HCEC 1CT (cell line): Measurements from ENCODE around the gene ATP11C.
"Not testable (repeated sequence)": the region's sequence is repeated elsewhere in the genome, so short reads cannot be mapped to it uniquely, and the experiment has no call there.

Source experiments
- DNase-seq: peaks from one replicate; pipeline ENCODE4 v3.0.0-alpha.2; 2017

The ATP11C gene

DNA sequence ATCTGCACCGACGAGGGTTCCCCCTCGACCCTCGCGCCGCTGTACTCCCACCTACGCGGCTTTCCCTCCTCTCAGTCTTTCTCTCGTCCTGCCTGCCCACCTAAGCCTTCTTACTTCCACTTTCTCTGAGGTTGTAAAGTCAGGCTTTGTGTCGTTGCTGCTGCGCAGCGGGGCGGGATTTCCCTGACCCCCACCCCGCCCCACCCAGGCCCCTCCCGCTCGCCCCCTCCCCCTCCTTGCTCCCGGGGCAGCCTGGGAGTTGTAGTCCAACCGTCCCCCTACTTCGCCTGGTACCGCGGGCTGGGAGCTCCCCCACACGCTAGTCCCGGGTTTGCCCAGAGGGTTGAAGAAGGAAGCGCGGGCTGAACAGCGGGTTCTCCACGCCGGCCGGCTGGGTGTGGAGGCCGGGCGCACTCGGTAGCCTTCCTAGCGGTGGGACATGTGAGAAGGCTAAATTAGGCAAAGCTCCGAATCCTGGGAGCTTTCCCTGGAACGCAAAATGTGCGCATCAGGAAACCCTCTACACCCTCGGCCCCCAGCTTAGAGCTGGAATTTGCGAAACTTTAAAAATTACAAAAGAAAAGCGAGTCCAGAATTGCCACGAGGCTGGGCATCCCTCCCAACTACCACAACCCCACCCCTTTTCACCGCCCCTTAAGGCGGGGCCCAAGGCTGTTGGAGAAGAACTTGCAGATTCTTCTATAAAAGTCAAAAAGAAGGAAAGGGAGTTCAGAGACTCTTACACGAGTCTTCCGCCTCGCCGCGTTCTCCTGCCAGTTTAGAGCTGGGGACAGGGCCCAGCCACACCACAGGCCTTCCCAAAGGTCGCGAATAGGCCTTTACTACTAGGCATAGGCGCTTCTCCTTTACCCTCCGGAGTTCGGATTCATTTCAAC lies at the start of gene ATP11C:
TSS of gene ATP11C (minus strand) at position 153 of the 896 bp plus-strand sequence. CDS start 1,011 bp downstream, outside the sequence.
- peak; percentile 75 for DNase-seq

DNA sequence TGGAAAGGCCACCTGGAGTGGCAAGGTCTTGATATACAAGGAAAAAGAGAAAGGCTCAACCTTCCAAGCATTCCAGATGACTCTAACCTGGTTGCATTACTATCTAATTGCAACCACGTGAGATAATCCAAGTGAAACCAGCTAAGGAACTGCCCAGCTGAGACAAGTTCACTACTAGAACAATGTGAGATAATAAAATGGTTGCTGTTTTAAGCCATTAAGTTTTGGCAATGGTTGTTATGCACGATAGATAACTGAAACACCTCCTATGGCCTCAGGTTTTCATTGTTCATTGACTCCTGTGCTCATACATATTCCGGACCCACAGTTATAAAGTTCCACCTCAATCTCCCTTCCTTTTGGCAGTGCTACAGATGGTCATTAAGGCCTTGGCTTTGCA lies 41.6 kb upstream of the ATP11C start:
- no peak for DNase-seq

DNA sequence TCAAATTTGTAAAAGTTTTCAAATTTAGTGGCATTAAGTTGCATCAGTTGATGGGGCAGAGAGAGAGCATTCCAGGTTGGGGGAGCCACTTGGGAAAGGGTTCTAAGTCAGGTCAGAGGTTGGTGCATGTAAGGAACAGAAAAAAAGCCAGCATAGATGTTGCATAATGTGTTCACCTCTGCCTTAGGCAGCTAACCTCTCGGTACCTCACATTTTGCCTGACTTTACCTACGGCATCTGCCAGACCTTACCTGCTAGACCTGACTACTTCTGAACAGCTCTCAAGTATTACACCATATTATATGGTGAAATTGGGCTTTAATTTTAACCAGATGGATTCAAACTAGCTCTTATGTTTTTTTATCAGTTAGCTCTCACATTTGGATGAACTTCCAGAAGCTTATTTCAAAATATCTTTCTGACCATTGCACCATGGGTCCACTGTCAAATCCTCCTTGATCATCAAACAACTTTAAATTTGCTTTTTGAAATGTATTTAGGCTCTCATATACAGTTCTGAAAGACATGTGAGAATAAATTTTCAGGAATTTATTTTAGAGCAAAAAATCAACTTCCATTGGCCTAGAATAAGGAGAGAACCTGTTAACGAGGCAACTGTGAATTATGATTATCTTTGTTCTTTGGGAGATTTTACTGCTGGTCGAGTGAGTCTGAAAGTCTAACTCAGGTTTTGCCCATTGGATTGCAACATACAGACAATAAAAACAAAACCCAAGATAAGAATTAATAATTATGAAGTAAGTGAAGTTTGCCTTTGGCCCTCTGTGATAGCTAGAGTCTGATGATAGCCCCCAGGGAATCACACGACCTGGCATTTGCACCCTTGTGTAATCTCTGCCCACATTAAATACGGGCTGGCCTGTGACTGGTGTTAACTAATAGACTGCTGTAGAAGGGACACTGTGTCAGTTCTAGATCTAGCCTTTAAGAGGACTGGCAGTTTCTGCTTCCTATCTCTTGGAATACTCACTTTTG lies 40.1 kb upstream of the ATP11C start:
- no peak for DNase-seq

DNA sequence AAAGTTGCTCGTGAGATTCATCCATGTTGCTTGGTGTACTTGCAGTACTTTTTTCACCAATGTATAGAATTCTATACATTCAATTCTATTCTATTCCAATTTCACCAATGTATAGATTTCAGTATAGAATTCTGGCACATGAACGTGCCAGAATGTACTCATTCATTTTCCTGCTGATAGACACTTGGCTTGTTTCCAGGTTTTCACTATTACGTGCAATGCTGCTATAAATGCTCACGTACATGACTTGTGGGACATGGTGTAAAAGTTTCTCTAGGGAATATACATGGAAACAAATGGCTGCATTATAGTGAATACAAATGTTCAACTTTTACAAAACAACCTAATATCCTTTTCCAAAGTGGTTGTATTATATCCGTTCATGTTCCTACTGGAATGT lies 39.3 kb upstream of the ATP11C start:
- DNase-seq, result no peak

DNA sequence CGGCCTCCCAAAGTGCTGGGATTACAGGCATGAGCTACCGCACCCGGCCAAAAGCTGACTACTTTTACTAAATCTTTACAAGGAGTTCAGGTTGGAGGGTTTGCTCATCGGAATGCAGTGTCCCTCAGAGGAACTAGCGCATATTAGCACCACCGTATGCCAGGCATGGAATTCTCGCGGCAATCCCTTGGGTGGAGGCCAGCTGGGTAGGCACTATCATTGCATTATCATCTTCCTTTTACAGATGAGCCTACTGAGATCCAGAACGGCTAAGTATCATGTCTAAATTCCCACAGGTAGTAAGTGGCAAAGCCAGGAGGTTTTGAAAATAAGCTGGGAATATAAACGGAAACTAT lies 38.5 kb upstream of the ATP11C start:
- no peak for DNase-seq

DNA sequence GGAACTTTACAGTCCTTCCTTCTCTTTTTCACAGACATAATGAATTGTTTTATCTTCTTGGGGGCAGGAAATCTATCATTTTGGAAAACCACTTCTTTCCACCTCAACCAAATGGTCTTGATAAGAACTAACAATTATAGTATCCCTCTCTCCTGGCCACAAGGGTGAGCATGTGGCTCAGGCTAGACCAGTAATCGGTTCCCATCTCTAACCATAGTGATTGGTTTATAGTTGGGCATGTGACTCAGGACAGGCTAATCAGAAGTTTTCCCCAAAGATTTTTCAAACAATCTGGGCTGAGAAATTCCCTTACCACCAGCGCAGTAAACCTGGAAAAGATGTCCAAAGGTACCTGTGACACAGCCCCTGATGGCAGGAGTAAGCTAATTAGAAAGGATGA lies 36.4 kb upstream of the ATP11C start:
- DNase-seq, result no peak

DNA sequence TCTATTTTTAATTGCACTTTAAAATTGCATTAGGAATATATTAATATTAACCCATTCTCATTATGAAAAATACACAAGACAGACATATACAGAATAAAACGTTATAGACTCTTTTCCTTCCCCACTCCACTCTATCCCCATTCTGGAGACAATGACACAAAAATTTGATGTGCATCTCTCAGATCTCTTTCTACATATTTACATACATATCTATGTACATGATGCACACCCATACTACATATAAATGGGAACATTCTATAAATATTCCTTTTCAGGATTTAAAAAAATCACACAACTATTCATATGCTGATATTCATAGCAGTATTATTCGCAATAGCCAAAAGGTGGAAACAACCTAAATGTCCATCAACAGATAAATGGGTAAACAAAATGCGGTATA lies 34.9 kb upstream of the ATP11C start:
- no peak for DNase-seq

DNA sequence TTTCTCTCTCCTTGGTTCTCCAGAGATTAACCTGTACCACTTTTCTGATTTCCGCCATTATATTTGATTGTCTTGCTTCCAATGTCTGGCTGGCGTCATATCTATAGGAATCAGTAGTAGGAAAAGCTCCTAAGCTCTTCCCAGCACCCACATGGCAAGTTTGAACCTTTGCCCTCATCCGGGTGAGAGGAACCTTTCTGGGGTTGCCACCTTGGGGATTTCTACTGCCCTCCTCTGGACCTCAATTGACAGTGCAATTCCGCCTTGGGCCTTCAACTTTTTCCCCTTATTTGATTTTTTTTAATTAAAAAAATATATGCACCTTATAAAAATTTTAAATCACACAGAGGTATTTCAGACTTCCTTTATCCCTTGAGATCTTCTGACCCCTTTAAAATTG lies 34.4 kb upstream of the ATP11C start:
- no peak for DNase-seq

DNA sequence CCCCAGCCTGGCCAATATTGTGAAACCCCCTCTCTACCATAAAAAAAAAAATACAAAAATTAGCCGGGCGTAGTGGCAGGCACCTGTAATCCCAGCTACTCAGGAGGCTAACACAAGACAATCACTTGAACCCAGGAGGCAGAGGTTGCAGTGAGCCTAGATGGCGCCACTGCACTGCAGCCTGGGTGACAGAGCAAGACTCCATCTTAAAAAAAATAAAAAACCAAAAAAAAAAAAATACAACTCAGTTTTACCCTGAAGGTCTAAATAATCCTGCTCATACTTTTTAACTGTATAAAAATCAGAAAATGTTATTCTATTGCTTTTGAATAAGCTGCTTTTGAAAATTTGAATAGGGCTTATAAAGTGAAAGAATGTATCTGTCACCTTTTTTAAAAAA lies 33.3 kb upstream of the ATP11C start:
- DNase-seq, result not testable (repeated sequence)

DNA sequence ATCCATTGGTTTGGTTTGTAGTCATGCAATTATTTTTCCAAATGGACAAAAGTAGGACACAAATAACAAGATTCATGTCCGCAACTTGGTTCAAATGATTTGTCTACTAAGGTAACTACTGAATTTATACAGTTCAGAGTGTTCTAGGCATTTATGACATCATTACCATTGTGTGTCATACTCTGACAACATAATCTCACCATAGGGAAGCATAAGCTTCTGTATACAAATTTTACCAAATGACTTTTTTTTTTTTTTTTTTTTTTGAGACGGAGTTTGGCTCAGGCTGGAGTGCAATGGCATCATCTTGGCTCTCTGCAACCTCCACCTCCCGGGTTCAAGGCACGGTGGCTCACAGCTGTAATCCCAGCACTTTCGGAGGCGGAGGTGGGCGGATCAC lies 32.6 kb upstream of the ATP11C start, which contains the start of gene CXorf66:
TSS of gene CXorf66 (minus strand) at position 101 of the 400 bp plus-strand sequence. CDS start at position 76, 25 bp downstream.
- DNase-seq, result no peak

DNA sequence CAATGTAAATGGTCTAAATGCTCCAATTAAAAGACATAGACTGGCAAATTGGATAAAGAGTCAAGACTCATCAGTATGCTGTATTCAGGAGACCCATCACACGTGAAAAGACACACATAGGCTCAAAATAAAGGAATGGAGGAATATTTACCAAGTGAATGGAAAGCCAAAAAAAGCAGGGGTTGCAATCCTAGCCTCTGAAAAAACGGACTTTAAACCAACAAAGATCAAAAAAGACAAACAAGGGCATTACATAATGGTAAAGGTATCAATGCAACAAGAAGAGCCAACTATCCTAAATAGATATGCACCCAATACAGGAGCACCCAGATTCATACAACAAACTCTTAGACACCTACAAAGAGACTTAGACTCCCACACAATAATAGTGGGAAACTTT lies 28.2 kb upstream of the ATP11C start:
- DNase-seq, result not testable (repeated sequence)

DNA sequence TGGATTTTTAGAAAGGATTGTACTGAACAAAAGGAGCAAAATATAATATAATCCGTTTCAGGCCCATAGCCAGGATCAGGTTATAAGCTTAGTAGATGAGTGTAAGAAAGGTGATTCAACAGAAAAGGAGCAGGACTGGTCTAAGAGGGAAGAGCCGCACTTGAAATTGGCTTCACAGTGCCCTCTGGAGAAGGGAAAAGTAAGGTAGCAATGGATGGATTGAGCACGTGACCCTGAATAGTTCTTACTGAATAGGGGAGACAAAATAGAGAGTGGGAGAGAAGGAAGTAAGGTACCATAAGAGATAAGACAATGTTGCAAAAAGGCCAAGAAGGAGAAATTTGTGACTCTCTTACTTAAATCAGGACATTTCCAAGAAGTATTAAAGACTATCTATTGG lies 16.9 kb upstream of the ATP11C start:
- no peak for DNase-seq

DNA sequence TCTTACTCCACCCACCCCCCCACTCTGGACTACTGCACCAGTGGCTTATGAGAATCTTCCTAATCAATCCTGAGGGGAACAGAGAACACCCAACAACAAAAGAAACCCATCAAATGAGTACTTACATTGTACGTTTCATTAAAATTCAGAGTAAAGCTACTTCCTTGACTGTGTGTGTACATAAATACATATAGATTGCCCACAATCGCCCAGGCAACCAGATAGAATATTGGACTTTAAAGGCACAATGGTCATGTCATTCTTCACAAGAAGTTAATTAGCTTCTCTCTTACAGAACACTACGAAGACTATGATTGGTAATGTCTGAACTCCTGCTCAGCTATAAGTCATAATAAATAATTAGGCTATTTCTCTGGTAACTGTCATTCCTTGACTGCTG lies 12.2 kb upstream of the ATP11C start:
- DNase-seq, result no peak

DNA sequence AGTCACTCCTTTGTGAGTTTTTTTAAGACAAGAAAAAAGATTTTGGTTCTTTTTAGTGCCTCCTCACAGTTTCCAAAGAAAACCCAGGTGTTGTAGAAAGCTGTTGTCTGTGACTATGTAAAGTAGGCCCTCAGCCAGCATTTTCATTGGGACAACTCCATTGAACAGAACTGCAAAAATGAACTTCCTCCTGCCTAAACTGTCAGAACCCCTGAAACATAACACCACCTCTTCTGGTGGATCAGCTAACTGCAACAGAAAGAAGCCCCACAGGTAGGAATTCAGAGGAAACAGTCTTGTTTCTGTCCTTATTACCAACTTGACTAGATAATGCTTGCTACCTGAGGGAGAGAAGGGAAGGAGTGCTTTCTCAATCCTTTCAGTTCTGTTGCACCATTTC lies 3.4 kb upstream of the ATP11C start:
- DNase-seq, result no peak

DNA sequence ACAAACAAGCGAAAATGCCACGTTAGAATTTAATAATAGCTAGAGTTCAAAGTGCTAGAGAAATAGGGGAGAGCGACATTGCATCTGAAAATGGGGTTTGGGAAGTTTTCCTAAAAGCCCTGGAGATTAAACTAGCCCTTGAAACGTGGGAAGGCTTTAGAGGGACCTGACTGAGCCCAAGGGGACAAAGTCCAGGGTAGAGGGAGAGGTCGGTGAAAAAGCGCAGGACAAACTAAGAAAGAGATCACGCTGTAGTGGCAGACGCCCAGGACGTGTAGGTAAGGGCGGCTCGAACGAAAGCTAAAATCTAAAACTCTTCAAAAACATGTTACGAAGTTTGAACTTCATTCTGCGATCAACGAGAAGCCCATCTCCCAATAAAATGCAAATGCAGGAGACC lies 1.1 kb upstream of the ATP11C start:
- DNase-seq, result no peak

DNA sequence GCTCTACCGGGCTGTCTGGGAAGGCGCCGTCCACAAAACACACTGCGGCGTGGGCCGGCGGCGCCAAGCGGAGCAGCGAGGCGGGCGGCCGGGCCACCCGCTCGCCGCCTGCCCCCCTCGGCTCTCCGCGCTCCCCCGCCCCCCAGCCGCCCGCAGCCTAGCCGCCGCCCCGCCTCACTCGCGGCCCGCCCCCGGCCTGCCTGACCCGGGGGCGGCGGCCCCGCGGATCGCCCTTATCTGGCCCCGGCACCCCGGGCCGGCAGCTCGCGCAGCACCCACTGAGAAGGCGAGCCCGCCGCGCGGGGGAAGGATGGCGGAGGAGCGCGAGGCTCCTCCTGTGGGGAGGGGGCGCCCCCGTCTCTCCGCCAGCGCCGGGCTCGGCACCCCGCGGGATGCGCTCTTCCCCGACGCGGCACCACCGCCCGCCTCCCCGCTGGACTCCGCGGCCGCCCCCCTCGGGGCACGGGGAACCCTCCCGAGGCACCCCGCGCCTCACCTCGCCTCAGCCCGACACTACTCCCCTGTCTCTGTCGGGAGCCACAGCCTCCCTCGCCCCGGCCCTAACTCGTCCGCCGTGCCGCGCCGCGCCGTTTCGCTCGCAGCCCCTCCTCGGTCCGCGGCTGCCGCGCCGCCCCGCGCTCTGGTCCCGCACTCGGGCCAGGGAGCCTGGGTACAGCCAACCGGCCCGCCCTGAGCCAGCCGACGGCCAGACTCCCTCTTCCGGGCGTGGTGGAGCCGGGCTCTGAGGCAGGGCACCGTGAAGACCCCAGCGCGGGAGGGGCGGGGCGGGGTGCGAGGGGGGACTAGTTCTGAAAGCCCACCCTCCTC lies 566 bp downstream of the ATP11C start:
- DNase-seq, result peak; percentile 34

DNA sequence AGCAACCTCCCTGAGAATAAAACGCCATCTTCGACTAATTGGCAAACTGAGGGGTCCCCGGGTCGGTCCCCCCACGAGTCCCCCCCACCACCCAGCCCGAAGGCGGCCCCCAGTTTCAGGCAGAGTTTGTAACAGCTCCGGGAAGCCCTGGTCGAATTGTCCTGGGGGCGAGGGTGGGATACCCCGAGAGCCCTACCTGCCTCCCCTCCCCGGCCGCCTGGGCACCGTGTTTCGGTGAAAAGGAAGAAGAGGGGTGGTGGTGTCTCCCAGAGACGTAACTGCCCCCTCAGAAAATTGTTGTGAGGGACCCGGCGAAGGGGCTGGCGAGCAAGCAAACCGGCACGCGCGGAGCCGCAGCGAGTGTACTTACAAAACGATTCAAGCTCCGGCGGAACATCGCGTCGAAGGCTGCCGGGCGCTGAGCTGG lies 1.2 kb downstream of the ATP11C start:
- DNase-seq, result no peak

DNA sequence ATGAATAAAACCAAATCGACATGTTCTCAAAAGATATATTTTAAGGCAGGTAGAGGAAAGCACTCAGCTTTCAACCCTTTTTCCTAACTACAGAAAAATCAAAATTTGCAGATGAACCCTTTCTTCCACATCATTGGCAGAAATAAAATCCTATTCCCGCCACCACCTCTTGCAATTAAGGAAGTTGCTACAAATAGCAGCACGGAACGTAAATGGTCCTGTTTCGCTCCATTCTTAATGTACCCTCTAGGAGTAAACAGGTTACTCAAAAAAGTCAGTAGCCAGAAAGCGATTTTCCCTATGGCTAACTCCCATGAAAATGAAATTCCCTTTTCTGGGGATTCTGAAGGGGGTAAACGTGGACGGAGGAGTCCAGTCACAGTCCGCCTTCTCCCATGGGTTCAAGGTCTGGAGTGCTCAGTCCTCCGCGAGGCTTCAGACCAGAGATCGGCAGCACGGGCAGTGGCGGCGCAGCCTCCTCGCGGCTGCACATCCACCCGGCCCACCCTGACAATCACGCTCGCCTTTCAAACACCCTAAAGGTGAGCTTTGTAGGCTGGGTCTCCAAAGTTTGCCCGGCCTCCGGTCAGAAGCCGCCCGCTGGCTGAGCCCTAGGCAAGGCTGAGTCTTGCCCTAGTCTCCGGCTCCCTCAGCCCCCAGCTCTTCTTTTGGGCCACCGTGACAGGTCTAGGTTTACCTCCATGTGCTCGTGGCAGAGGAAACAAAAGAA lies 1.8 kb downstream of the ATP11C start:
- DNase-seq, result peak; percentile 24

DNA sequence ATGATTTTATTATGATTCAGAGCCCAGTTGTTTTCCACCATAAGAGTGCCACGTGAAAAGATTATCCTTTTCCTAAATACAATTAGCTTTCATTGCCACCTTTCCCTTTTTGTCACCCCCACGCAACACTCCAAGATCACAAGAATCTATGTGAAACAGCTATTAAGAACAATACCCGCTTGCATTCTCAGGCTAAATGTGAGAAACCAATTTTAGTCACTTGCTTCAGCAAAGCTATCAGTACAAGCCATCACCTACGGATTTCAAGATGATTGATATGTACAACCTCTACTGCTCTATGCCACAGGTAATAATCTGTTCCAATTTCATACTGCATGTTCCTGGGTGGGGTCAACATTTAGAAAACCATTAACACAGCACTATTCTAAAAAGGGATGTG lies 2.5 kb downstream of the ATP11C start:
- no peak for DNase-seq

DNA sequence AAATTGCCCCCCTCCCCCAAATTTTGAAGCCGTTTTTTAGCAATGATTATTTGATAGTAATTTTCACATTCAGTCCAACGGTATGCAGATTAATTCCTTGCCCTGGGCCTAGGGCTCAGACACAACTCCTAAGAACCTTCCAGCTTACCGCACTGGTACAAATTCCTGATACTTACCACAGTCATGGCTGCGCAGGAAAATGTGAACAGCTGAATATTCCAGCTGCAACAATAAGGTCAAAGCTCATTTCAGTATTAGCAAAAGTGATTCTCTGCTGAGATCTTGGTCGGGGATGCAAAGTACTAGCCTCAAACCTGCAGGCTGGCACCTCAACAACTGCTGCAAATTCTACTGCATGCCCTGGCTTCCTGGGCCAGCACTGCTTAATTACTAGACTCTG lies 3.0 kb downstream of the ATP11C start:
- DNase-seq, result no peak

DNA sequence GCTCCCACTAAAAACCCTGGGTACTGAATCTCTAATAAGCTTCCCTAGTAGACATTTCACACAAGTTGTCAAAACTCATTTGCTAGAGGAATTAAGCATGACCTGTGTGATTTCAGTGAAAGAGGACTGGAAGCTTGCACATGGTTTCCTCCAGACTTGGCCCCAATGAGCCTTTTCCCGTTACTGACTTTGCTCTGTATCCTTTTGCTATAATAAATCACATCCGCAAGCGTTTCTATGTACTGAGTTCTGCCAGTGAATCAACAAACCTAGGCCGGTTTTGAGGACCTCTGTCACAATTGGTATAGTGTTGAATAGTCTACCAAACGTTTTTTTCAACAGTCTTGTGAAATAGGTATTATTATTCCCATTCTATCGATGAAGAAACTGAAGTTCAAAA lies 8.2 kb downstream of the ATP11C start:
- no peak for DNase-seq
